Endothelial cell of umbilical vein (primary cell): Measurements from ENCODE around the gene SLC27A2. TPM values are rescaled to one million over a fixed set of nuclear protein-coding genes. Genes with fewer than 3 reads are reported as not detected.

Experiments
- BruUV-seq: library from RNA; stranded (reverse); fragments of 400-500 nt; replicated peaks from 2 replicates; lab custom pipeline; 2021; lab: Mats Ljungman, UMichigan
- CTCF ChIA-PET: fragments of 300-600, 350-600 bp; sonication (Branson Sonifier 250); formaldehyde crosslinking; loops from one replicate; lab custom pipeline; 2021; ENCODE audit warnings: antibody characterized with exemption, inconsistent platforms; lab: Charles Lee
- POLR2A ChIA-PET: fragments of 300-600, 350-600 bp; sonication (Branson Sonifier 250); formaldehyde crosslinking; loops from one replicate; lab custom pipeline; 2021; ENCODE audit warnings: antibody characterized with exemption, inconsistent platforms; lab: Charles Lee
- DNase-seq: peaks from one replicate; pipeline ENCODE4 v3.0.0-alpha.2; 2011; ENCODE audit warnings: low read depth, low spot score
- FAIRE-seq: peaks from 2 replicates; lab custom pipeline; 2011; peaks lifted over from hg19 to GRCh38; lab: Jason Lieb, UNC
- H2AFZ ChIP-seq: 2 replicates; pipeline ENCODE4 v1.6.0; 2012; ENCODE audit warnings: low read depth, low read length, control low read depth, inconsistent platforms
- H3K27ac ChIP-seq: 2 replicates; pipeline ENCODE4 v1.5.1; 2011; ENCODE audit warnings: low read depth, mild to moderate bottlenecking, control low read depth, low read length, moderate library complexity; ENCODE audit not compliant: insufficient read depth
- H3K27me3 ChIP-seq, 2 experiments: 2 replicates each; pipeline versions ENCODE4 v1.6.0 to v1.6.1; 2011; ENCODE audit warnings: low read length in 2 of 2, mixed read lengths in 1 of 2; ENCODE audit not compliant: control insufficient read depth in 2 of 2, insufficient read depth in 2 of 2
- H3K36me3 ChIP-seq, 2 experiments: 2 replicates in 1 of 2; 3 replicates in 1 of 2; pipeline ENCODE4 v1.5.1; 2011; ENCODE audit warnings: low read length in 2 of 2, mild to moderate bottlenecking in 1 of 2, moderate library complexity in 1 of 2; ENCODE audit not compliant: control insufficient read depth in 2 of 2, insufficient read depth in 2 of 2; ENCODE audit errors: extremely low read depth in 1 of 2
- H3K4me1 ChIP-seq: 3 replicates; pipeline ENCODE4 v1.5.1; 2011; ENCODE audit warnings: mild to moderate bottlenecking, low read length; ENCODE audit not compliant: control insufficient read depth, insufficient read depth; ENCODE audit errors: extremely low read depth
- H3K4me2 ChIP-seq: 2 replicates; pipeline ENCODE4 v1.6.1; 2011; ENCODE audit warnings: low read length, control low read depth, mixed read lengths; ENCODE audit not compliant: insufficient read depth
- H3K4me3 ChIP-seq, 3 experiments: fragments of 200-600 bp in 1 of 3; sonication (generic), shearing (Covaris generic) in 1 of 3; replicated peaks in 1 of 3; 2 replicates each; pipeline ENCODE4 v1.5.1; 2011 to 2016; ENCODE audit warnings: control low read depth in 3 of 3, low read length in 3 of 3, mild to moderate bottlenecking in 2 of 3, inconsistent platforms in 1 of 3, low read depth in 1 of 3, moderate library complexity in 1 of 3; ENCODE audit not compliant: insufficient read depth in 1 of 3
- H3K79me2 ChIP-seq: 2 replicates; pipeline ENCODE4 v1.6.0; 2012; ENCODE audit warnings: low read length, inconsistent platforms; ENCODE audit not compliant: control insufficient read depth, insufficient read depth
- H3K9ac ChIP-seq: replicated peaks from 2 replicates; pipeline ENCODE3; 2011; ENCODE audit warnings: low read length, control low read depth; ENCODE audit not compliant: insufficient read depth; ENCODE audit errors: extremely low read depth
- H3K9me1 ChIP-seq: replicated peaks from 3 replicates; pipeline ENCODE4 v1.6.0; 2011; ENCODE audit warnings: mild to moderate bottlenecking, low read length; ENCODE audit not compliant: control insufficient read depth, insufficient read depth; ENCODE audit errors: extremely low read depth
- H3K9me3 ChIP-seq: replicated peaks from 2 replicates; pipeline ENCODE4 v1.5.1; 2012; ENCODE audit warnings: low read length, inconsistent platforms; ENCODE audit not compliant: control insufficient read depth, insufficient read depth
- H4K20me1 ChIP-seq: replicated peaks from 2 replicates; pipeline ENCODE3; 2011; ENCODE audit warnings: mild to moderate bottlenecking, low read length; ENCODE audit not compliant: control insufficient read depth, insufficient read depth; ENCODE audit errors: extremely low read depth
- EZH2 ChIP-seq: IDR thresholded peaks from 2 replicates; pipeline ENCODE4 v1.6.1; 2012; ENCODE audit warnings: borderline replicate concordance, low read depth, mild to moderate bottlenecking, moderate library complexity, low read length, inconsistent platforms; ENCODE audit not compliant: severe bottlenecking
- FOS ChIP-seq: IDR thresholded peaks from 2 replicates; pipeline ENCODE4 v1.6.1; 2011; ENCODE audit warnings: mild to moderate bottlenecking, low read length, moderate library complexity, borderline replicate concordance; ENCODE audit not compliant: insufficient read depth
- GATA2 ChIP-seq: IDR thresholded peaks from 2 replicates; pipeline ENCODE4 v1.7.0; 2011; ENCODE audit warnings: low read depth, mild to moderate bottlenecking, moderate library complexity, mixed read lengths, low read length; ENCODE audit not compliant: insufficient read length, insufficient read depth
- JUN ChIP-seq: IDR thresholded peaks from 2 replicates; pipeline ENCODE4 v1.6.1; 2011; ENCODE audit warnings: borderline replicate concordance, low read depth; ENCODE audit not compliant: insufficient read length, insufficient read depth
- MYC ChIP-seq: IDR thresholded peaks from one replicate; pipeline ENCODE4 v1.6.1; 2011; ENCODE audit warnings: mild to moderate bottlenecking, low read depth, low read length
- POLR2A ChIP-seq: IDR thresholded peaks from 2 replicates; pipeline ENCODE4 v1.6.1; 2012; ENCODE audit warnings: low read depth, mild to moderate bottlenecking, control low read depth, low read length
- POLR2AphosphoS5 ChIP-seq: IDR thresholded peaks from 2 replicates; pipeline ENCODE4 v1.6.1; 2012; ENCODE audit warnings: low read depth, mild to moderate bottlenecking, control low read depth, low read length, moderate library complexity; ENCODE audit not compliant: insufficient read depth
- dilution Hi-C: fragments of 300-500 bp; cut with MboI; formaldehyde crosslinking; loops from one replicate; pipeline ENCODE4 v1.15.0; 2019; ENCODE audit warnings: low sequenced_read_pairs; ENCODE audit not compliant: extremely low pct_ligation_motif_present
- intact Hi-C: fragments of 100-400 bp; cut with micrococcal nuclease; formaldehyde crosslinking; loops from one replicate; pipeline ENCODE4 v1.10.0; 2022
- polyA plus RNA-seq, 4 experiments: library from polyadenylated mRNA; depleted of rRNA in 3 of 4; stranded (reverse) in 3 of 4; unstranded in 1 of 4; fragments of >200 nt; gene quantifications; 2 replicates each; pipeline versions ENCODE4 v1.2.1 to v1.2.3, GENCODE V29; 2011 to 2012; ENCODE audit warnings: missing spikeins in 1 of 4
- total RNA-seq: library from RNA; stranded (reverse); gene quantifications from 2 replicates; pipeline ENCODE4 v1.2.3, GENCODE V29; 2021
- TF ChIP-seq, protein P1 (sequence below): IDR thresholded peaks from 2 replicates; pipeline ENCODE4 v1.6.1; 2011; ENCODE audit not compliant: insufficient read depth, insufficient read length
- TF ChIP-seq, protein P2 (sequence below), 2 donors: IDR thresholded peaks; 1 replicate in 1 of 2; 2 replicates in 1 of 2; pipeline ENCODE4 v1.5.1; 2011; ENCODE audit warnings: low read length in 2 of 2, mild to moderate bottlenecking in 2 of 2, moderate library complexity in 2 of 2, control low read depth in 1 of 2, inconsistent platforms in 1 of 2, low read depth in 1 of 2; ENCODE audit not compliant: insufficient read depth in 1 of 2; ENCODE audit errors: extremely low read depth in 1 of 2

SLC27A2 gene
- total and polyA plus RNA-seq, 2 donors (not counting 3 experiments of a cell fraction or from before 2014, with no cell fraction given), result not detected

GRCh38 chr15:50222181-50222580 is 40.2 kb downstream of the SLC27A2 start:
- Histone ChIP-seq H3K27ac (no peak overlapping the region), H4K20me1 (no peaks in the 10 kb centered on the region), H3K4me3 (no peak overlapping the region), H3K79me2 (no peaks in the 10 kb centered on the region), H2AFZ (no peak overlapping the region), H3K4me2 (no peak overlapping the region), H3K36me3 (no peaks in the 10 kb centered on the region), H3K9me1 (no peaks in the 10 kb centered on the region), H3K27me3 (peaks cover 2 to 3% of the 10 kb centered on the region in 2 experiments), H3K9ac (no peak overlapping the region), H3K4me1 (no peaks in the 10 kb centered on the region), H3K9me3 (no peaks in the 10 kb centered on the region)
- dilution Hi-C loops (no loop called here), intact Hi-C loops (no loop called here)
- CTCF ChIA-PET, result no interaction called here
- DNase-seq (no peak), FAIRE-seq (no peak)
- POLR2A ChIA-PET, result no interaction called here
- TF ChIP-seq, protein P1, sequence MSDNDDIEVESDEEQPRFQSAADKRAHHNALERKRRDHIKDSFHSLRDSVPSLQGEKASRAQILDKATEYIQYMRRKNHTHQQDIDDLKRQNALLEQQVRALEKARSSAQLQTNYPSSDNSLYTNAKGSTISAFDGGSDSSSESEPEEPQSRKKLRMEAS, result no peak
- TF ChIP-seq FOS, result no peak
- TF ChIP-seq POLR2A, result no peak
- no peak for TF ChIP-seq EZH2
- TF ChIP-seq POLR2AphosphoS5, result no peak
- TF ChIP-seq GATA2, result no peak
- no peak for TF ChIP-seq MYC
- TF ChIP-seq, protein P2, sequence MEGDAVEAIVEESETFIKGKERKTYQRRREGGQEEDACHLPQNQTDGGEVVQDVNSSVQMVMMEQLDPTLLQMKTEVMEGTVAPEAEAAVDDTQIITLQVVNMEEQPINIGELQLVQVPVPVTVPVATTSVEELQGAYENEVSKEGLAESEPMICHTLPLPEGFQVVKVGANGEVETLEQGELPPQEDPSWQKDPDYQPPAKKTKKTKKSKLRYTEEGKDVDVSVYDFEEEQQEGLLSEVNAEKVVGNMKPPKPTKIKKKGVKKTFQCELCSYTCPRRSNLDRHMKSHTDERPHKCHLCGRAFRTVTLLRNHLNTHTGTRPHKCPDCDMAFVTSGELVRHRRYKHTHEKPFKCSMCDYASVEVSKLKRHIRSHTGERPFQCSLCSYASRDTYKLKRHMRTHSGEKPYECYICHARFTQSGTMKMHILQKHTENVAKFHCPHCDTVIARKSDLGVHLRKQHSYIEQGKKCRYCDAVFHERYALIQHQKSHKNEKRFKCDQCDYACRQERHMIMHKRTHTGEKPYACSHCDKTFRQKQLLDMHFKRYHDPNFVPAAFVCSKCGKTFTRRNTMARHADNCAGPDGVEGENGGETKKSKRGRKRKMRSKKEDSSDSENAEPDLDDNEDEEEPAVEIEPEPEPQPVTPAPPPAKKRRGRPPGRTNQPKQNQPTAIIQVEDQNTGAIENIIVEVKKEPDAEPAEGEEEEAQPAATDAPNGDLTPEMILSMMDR (IDR thresholded peaks at IDR 0.05; ENCODE audit: extremely low read depth in 1 of 2, insufficient read depth in 1 of 2, low read depth in 1 of 2, low read length in 2 of 2), result no peak
- no peak for TF ChIP-seq JUN
- BruUV-seq, result no TSS peak
